Measurements from ENCODE around the gene SPG7.

SPG7 gene

DNA sequence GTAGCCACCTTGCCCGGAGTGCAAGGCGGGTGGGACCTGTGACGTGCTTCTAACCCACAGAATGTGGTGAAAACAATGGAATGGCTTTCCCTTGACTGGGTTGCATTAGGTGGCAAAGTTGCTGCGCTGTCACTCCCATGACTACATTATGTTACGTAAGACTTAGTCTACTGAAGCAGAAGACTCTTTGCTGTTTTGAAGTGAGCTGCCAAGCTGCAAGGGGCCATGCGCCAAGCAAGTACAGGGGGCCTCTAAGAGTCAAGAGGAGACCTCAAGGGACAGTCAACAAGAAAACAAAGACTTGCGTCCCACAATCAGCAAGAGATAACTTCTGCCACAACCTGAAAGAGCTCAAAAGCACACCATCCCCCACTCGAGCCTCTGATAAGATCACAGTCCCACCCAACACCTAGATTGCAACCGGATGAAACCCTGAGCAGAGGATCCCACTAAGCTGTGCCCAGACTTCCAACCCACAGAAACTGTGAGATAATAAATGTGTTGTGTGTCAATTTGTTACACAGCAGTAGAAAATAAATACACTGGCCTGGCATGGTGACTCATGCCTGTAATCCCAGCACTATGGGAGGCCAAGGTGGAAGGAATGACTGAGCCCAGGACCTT, 34.3 kb upstream of the SPG7 start:
- H3K9me3 ChIP-seq (ENCODE audit: control insufficient read depth, insufficient read depth, low read length): no peaks in the 10 kb centered on the region
- H3K36me3 ChIP-seq (ENCODE audit: control insufficient read depth, insufficient read depth, low read length): no peaks in the 10 kb centered on the region
- no peaks in the 10 kb centered on the region for H3K27me3 ChIP-seq (ENCODE audit: control insufficient read depth, insufficient read depth, low read length)
- no peak overlapping the region for H3K4me3 ChIP-seq (ENCODE audit: low read length)
- no peak for DNase-seq (ENCODE audit: low read depth, low spot score)
- H3K4me1 ChIP-seq (ENCODE audit: control insufficient read depth, insufficient read depth, low read length): peaks cover 6% of the 10 kb centered on the region
- no CpG with 5 or more reads among the region's 9 CpGs for WGBS (ENCODE audit: insufficient coverage, insufficient read length)
- H3K27ac ChIP-seq (ENCODE audit: low read length): no peak overlapping the region

GRCh38 chr16:89475144-89475543, 33.1 kb upstream of the SPG7 start:
- no peaks in the 10 kb centered on the region for H3K9me3 ChIP-seq (ENCODE audit: control insufficient read depth, insufficient read depth, low read length)
- H3K27me3 ChIP-seq (ENCODE audit: control insufficient read depth, insufficient read depth, low read length): no peaks in the 10 kb centered on the region
- no peak overlapping the region for H3K27ac ChIP-seq (ENCODE audit: low read length)
- peaks cover 6% of the 10 kb centered on the region for H3K4me1 ChIP-seq (ENCODE audit: control insufficient read depth, insufficient read depth, low read length)
- H3K4me3 ChIP-seq (ENCODE audit: low read length): no peak overlapping the region
- WGBS (ENCODE audit: insufficient coverage, insufficient read length): no CpG with 5 or more reads among the region's 5 CpGs
- DNase-seq (ENCODE audit: low read depth, low spot score): no peak
- no peaks in the 10 kb centered on the region for H3K36me3 ChIP-seq (ENCODE audit: control insufficient read depth, insufficient read depth, low read length)

DNA sequence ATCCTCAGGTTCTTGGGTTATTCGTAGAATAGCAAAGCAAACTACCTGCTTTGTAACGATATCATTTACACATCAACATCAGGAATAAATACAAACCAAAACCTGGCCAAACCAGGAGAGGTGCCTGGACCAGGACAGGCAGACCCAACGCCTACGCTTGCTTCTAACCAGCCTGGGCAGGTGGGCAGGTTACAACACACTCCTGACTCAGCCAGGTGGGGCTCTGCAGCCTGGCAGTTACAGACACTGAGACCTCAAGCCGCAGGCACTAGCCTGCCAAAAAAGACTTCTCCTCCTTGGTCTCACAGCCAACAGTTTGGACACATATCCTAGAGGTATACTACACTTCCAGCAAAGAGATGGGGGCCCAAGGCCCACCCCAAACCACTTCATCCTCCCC, 31.8 kb upstream of the SPG7 start:
- no CpG with 5 or more reads among the region's 5 CpGs for WGBS (ENCODE audit: insufficient coverage, insufficient read length)

DNA sequence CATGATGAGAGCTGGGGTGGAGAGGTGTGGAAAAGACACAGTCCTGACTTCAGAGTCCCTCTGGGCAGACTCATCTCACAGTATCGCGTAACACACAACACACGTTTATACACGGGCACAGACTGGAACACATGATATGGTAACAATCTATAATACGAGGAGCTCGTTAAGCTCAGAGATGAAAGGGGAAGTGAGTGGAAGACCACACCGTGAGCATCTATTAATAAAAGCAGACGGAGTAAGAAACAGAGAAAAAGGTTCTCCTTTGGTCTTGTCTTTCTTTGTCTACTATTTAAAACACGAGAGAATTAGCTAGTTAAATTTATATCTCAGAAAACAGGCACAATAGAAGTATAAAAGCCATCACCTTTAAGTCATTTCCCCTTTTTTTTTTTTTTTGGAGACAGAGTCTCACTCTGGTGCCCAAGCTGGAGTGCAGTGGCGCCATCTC, 31.4 kb upstream of the SPG7 start:
- DNase-seq (ENCODE audit: low read depth, low spot score): no peak
- Histone ChIP-seq H3K36me3 (ENCODE audit: control insufficient read depth, insufficient read depth, low read length) (no peaks in the 10 kb centered on the region), H3K4me3 (ENCODE audit: low read length) (no peak overlapping the region), H3K27ac (ENCODE audit: low read length) (no peak overlapping the region), H3K9me3 (ENCODE audit: control insufficient read depth, insufficient read depth, low read length) (no peaks in the 10 kb centered on the region), H3K27me3 (ENCODE audit: control insufficient read depth, insufficient read depth, low read length) (no peaks in the 10 kb centered on the region), H3K4me1 (ENCODE audit: control insufficient read depth, insufficient read depth, low read length) (peaks cover 6% of the 10 kb centered on the region)
- WGBS (ENCODE audit: insufficient coverage, insufficient read length): no CpG with 5 or more reads among the region's 10 CpGs

More for the DNA sequence above, 31.8 kb upstream of the SPG7 start:
- Histone ChIP-seq H3K9me3 (ENCODE audit: control insufficient read depth, insufficient read depth, low read length) (no peaks in the 10 kb centered on the region), H3K4me3 (ENCODE audit: low read length) (no peak overlapping the region), H3K4me1 (ENCODE audit: control insufficient read depth, insufficient read depth, low read length) (peaks cover 6% of the 10 kb centered on the region), H3K36me3 (ENCODE audit: control insufficient read depth, insufficient read depth, low read length) (no peaks in the 10 kb centered on the region), H3K27me3 (ENCODE audit: control insufficient read depth, insufficient read depth, low read length) (no peaks in the 10 kb centered on the region), H3K27ac (ENCODE audit: low read length) (no peak overlapping the region)
- no peak for DNase-seq (ENCODE audit: low read depth, low spot score)

DNA sequence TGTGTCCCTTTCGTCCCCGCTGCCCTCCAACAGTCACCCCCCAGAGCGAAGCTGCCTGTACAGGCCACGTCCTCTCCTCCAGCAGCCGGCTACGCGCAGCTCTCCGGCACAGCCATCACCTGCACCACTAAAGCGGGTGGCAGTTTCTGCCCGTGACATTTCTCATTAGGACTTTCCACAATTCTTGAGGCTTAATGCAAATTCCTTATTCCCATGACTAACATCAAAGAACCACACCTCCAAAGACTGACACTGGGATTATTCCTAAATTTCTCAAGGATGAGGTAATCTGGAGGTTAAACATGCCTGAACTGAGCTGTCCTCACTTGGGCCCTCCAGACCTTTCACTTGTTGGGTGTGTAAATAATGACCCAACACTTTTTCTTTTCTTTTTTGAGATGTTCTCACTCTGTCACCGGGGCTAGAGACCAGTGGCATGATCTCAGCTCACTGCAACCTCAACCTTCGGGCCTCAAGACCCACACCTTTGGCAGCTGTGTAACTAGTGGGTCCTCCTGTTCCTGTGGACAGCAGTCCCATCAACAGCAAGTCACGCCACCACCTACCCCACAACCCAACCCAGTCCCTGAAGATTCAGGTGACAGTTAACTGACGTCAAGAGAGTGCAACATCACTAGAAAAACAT, 29.5 kb upstream of the SPG7 start:
- Histone ChIP-seq H3K27me3 (ENCODE audit: control insufficient read depth, insufficient read depth, low read length) (no peaks in the 10 kb centered on the region), H3K9me3 (ENCODE audit: control insufficient read depth, insufficient read depth, low read length) (no peaks in the 10 kb centered on the region), H3K27ac (ENCODE audit: low read length) (no peak overlapping the region), H3K4me1 (ENCODE audit: control insufficient read depth, insufficient read depth, low read length) (peaks cover 7% of the 10 kb centered on the region), H3K4me3 (ENCODE audit: low read length) (no peak overlapping the region), H3K36me3 (ENCODE audit: control insufficient read depth, insufficient read depth, low read length) (no peaks in the 10 kb centered on the region)
- DNase-seq (ENCODE audit: low read depth, low spot score): no peak
- WGBS (ENCODE audit: insufficient coverage, insufficient read length): no CpG with 5 or more reads among the region's 14 CpGs

DNA sequence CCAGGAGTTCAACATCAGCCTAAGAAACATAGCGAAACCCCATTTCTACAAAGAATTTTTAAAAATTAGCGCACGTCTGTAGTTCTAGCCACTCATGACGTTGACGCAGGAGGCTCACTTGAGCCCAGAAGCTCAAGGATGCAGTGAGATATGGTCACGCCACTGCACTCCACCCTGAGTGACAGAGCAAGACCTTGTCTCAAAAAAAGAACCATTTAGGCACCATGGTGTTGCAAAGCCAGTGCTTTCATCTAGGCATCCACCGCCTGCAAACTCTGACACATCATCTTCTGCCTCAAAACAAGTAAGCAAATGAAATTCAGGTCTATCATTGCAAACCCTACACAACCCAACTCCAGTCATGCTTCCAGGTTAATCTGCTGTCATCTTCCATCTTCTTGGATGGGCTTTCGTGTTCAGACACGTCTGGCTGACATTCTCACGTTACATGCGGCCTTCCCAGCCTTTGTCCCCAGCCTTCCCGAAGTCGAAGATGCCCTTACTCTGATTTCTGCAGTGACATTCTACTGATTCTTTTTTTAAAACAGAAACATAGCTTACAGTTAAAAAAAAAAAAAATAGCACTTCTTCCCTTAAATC, 26.7 kb upstream of the SPG7 start:
- no peaks in the 10 kb centered on the region for H3K27me3 ChIP-seq (ENCODE audit: control insufficient read depth, insufficient read depth, low read length)
- WGBS (ENCODE audit: insufficient coverage, insufficient read length): no CpG with 5 or more reads among the region's 13 CpGs
- DNase-seq (ENCODE audit: low read depth, low spot score): no peak
- no peak overlapping the region for H3K4me3 ChIP-seq (ENCODE audit: low read length)
- no peaks in the 10 kb centered on the region for H3K36me3 ChIP-seq (ENCODE audit: control insufficient read depth, insufficient read depth, low read length)
- H3K27ac ChIP-seq (ENCODE audit: low read length): no peak overlapping the region
- H3K9me3 ChIP-seq (ENCODE audit: control insufficient read depth, insufficient read depth, low read length): no peaks in the 10 kb centered on the region
- H3K4me1 ChIP-seq (ENCODE audit: control insufficient read depth, insufficient read depth, low read length): peaks cover 7% of the 10 kb centered on the region; the same call in 1 of the 2 replicates

GRCh38 chr16:89482150-89482816, 25.9 kb upstream of the SPG7 start:
- Histone ChIP-seq H3K27ac (ENCODE audit: low read length) (no peak overlapping the region), H3K4me1 (ENCODE audit: control insufficient read depth, insufficient read depth, low read length) (peaks cover 7% of the 10 kb centered on the region; the same call in 1 of the 2 replicates), H3K4me3 (ENCODE audit: low read length) (no peak overlapping the region), H3K27me3 (ENCODE audit: control insufficient read depth, insufficient read depth, low read length) (no peaks in the 10 kb centered on the region), H3K9me3 (ENCODE audit: control insufficient read depth, insufficient read depth, low read length) (no peaks in the 10 kb centered on the region), H3K36me3 (ENCODE audit: control insufficient read depth, insufficient read depth, low read length) (no peaks in the 10 kb centered on the region)
- no peak for DNase-seq (ENCODE audit: low read depth, low spot score)
- WGBS (ENCODE audit: insufficient coverage, insufficient read length): no CpG with 5 or more reads among the region's 14 CpGs

DNA sequence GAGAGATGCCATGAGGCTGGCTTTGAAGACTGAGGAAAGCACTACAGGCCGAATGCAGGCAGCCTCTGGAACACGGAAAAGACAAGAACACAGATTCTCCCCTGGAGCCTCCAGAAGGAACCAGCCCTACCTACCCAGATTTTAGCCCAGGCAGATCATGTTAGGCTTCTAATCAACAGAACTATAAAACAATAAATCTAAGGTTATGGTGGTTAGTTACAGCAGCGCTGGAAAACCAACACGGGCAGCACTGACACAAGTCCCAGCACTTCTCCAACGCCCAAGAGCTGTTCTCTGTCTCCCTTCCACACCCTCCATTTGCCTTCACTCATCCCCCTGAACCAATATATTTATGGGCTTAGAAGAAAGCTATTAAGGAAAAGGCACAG, 25.4 kb upstream of the SPG7 start:
- no CpG with 5 or more reads among the region's 5 CpGs for WGBS (ENCODE audit: insufficient coverage, insufficient read length)
- H3K4me1 ChIP-seq (ENCODE audit: control insufficient read depth, insufficient read depth, low read length): peaks cover 7% of the 10 kb centered on the region; the same call in 1 of the 2 replicates
- no peaks in the 10 kb centered on the region for H3K36me3 ChIP-seq (ENCODE audit: control insufficient read depth, insufficient read depth, low read length)
- no peak overlapping the region for H3K4me3 ChIP-seq (ENCODE audit: low read length)
- no peak for DNase-seq (ENCODE audit: low read depth, low spot score)
- H3K27ac ChIP-seq (ENCODE audit: low read length): no peak overlapping the region
- no peaks in the 10 kb centered on the region for H3K9me3 ChIP-seq (ENCODE audit: control insufficient read depth, insufficient read depth, low read length)
- H3K27me3 ChIP-seq (ENCODE audit: control insufficient read depth, insufficient read depth, low read length): no peaks in the 10 kb centered on the region

- no peaks in the 10 kb centered on the region for H3K27me3 ChIP-seq (ENCODE audit: control insufficient read depth, insufficient read depth, low read length)
- H3K27ac ChIP-seq (ENCODE audit: low read length): no peak overlapping the region
- peaks cover 6% of the 10 kb centered on the region for H3K4me1 ChIP-seq (ENCODE audit: control insufficient read depth, insufficient read depth, low read length)
- WGBS (ENCODE audit: insufficient coverage, insufficient read length): no CpG with 5 or more reads among the region's 5 CpGs
- H3K4me3 ChIP-seq (ENCODE audit: low read length): no peak overlapping the region
- no peaks in the 10 kb centered on the region for H3K9me3 ChIP-seq (ENCODE audit: control insufficient read depth, insufficient read depth, low read length)
- DNase-seq (ENCODE audit: low read depth, low spot score): no peak
- H3K36me3 ChIP-seq (ENCODE audit: control insufficient read depth, insufficient read depth, low read length): no peaks in the 10 kb centered on the region
Measured at GRCh38 chr16:89484041-89484501, 24.1 kb upstream of the SPG7 start.

DNA sequence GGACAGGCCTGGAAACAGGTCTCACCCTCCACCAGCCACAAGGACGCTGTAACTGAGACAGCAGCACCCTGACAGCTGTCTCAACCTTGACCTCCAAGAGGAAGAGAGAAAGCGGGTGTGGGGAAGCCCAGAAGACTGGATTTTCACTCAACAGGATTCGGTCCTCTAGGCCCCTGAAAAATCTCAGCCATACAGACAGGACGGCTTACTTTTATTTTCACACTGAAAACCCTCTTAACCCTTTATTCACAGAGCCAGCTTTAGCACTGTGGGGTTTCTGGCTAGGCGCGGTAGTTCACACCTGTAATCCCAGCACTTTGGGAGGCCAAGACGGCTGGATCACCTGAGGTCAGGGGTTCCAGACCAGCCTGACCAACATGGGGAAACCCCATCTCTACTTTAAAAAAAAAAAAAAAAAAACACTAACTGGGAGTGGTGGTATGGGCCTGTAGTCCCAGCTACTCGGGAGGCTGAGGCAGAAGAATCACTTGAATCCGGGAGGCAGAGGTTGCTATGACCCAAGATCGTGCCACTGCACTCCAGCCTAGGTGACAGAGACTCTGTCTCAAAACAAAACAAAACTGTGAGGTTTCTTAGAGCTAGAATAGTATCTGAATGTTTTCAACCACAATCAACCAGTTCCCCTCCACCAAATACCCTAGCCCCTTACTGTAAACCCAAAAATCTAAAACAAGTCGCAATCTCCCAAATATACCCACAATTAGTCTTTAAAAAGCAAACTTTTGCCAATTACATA, 23.1 kb upstream of the SPG7 start:
- Histone ChIP-seq H3K4me1 (ENCODE audit: control insufficient read depth, insufficient read depth, low read length) (peaks cover 6% of the 10 kb centered on the region), H3K36me3 (ENCODE audit: control insufficient read depth, insufficient read depth, low read length) (no peaks in the 10 kb centered on the region), H3K27ac (ENCODE audit: low read length) (no peak overlapping the region), H3K4me3 (ENCODE audit: low read length) (no peak overlapping the region), H3K9me3 (ENCODE audit: control insufficient read depth, insufficient read depth, low read length) (no peaks in the 10 kb centered on the region), H3K27me3 (ENCODE audit: control insufficient read depth, insufficient read depth, low read length) (no peaks in the 10 kb centered on the region)
- DNase-seq (ENCODE audit: low read depth, low spot score): no peak
- WGBS (ENCODE audit: insufficient coverage, insufficient read length): 100% methylated on average over 1 of the region's 11 CpGs

All from iPS DF 6.9 (cell line).